Astrocyte (in vitro differentiated cells and primary cell): Measurements from ENCODE around the gene TRAFD1.

Source experiments
- EZH2 ChIP-seq: IDR thresholded peaks from 2 replicates; pipeline ENCODE4 v1.6.1; 2012; ENCODE audit warnings: mild to moderate bottlenecking, low read length, inconsistent platforms; ENCODE audit not compliant: insufficient read depth
- TF ChIP-seq, protein P1 (sequence below): IDR thresholded peaks from 2 replicates; pipeline ENCODE4 v1.5.1; 2011; ENCODE audit warnings: low read depth, mild to moderate bottlenecking, inconsistent platforms, low read length, moderate library complexity; ENCODE audit not compliant: insufficient read depth

DNA sequence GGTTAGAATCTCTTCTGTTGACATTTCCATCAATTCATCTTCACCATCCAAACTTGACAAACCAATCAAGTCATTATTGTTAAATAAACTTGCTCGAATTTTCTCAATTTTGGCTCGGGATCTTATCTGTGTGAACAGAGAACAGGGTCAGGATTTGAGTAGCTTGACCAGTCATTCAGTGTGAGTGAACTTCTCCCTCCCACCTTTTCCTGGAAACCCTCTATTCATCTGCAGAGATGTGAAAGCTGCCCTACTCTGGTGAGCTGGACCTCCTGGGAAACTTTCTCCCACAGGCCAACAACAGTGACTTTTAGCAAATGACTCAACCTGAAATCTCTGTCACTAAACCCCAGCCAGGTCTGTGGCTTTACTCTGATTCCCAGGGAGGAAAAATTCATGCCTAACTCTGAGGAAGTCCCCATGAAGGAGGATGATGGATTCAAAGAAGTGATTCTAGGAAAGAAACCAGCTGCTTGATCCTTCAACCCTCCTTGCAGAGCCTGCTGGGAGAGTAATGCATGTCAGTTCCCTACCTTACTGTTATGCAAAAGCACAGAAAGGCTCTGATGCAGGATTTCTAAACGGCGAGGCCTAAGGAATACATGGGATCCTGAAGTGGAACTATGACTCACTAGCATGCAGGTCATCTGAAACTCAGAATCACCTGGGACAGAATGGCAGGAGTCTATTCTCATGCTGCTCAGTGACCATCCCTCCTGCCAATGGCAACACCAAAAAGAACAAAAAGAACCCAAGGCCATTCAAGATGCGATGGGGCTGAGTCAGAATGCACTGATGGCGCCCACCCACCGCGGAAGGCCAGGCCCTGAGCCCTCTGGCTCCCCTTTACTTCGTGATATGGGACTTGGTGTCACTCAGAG, 58.0 kb downstream of the TRAFD1 start:
- TF ChIP-seq, protein P1, sequence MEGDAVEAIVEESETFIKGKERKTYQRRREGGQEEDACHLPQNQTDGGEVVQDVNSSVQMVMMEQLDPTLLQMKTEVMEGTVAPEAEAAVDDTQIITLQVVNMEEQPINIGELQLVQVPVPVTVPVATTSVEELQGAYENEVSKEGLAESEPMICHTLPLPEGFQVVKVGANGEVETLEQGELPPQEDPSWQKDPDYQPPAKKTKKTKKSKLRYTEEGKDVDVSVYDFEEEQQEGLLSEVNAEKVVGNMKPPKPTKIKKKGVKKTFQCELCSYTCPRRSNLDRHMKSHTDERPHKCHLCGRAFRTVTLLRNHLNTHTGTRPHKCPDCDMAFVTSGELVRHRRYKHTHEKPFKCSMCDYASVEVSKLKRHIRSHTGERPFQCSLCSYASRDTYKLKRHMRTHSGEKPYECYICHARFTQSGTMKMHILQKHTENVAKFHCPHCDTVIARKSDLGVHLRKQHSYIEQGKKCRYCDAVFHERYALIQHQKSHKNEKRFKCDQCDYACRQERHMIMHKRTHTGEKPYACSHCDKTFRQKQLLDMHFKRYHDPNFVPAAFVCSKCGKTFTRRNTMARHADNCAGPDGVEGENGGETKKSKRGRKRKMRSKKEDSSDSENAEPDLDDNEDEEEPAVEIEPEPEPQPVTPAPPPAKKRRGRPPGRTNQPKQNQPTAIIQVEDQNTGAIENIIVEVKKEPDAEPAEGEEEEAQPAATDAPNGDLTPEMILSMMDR = no peak
- no peak for TF ChIP-seq EZH2
